Endothelial cell of umbilical vein (primary cell): Measurements from ENCODE around the gene ABCD3. TPM values are rescaled to one million over a fixed set of nuclear protein-coding genes. Genes with fewer than 3 reads are reported as not detected.

Experiments used
- BruUV-seq: library from RNA; stranded (reverse); fragments of 400-500 nt; replicated peaks from 2 replicates; lab custom pipeline; 2021; lab: Mats Ljungman, UMichigan
- CTCF ChIA-PET: fragments of 300-600, 350-600 bp; sonication (Branson Sonifier 250); formaldehyde crosslinking; loops from one replicate; lab custom pipeline; 2021; ENCODE audit warnings: antibody characterized with exemption, inconsistent platforms; lab: Charles Lee
- POLR2A ChIA-PET: fragments of 300-600, 350-600 bp; sonication (Branson Sonifier 250); formaldehyde crosslinking; loops from one replicate; lab custom pipeline; 2021; ENCODE audit warnings: antibody characterized with exemption, inconsistent platforms; lab: Charles Lee
- DNase-seq: peaks from one replicate; pipeline ENCODE4 v3.0.0-alpha.2; 2011; ENCODE audit warnings: low read depth, low spot score
- FAIRE-seq: peaks from 2 replicates; lab custom pipeline; 2011; peaks lifted over from hg19 to GRCh38; lab: Jason Lieb, UNC
- H2AFZ ChIP-seq: 2 replicates; pipeline ENCODE4 v1.6.0; 2012; ENCODE audit warnings: low read depth, low read length, control low read depth, inconsistent platforms
- H3K27ac ChIP-seq: 2 replicates; pipeline ENCODE4 v1.5.1; 2011; ENCODE audit warnings: low read depth, mild to moderate bottlenecking, control low read depth, low read length, moderate library complexity; ENCODE audit not compliant: insufficient read depth
- H3K27me3 ChIP-seq, 2 experiments: 2 replicates each; pipeline versions ENCODE4 v1.6.0 to v1.6.1; 2011; ENCODE audit warnings: low read length in 2 of 2, mixed read lengths in 1 of 2; ENCODE audit not compliant: control insufficient read depth in 2 of 2, insufficient read depth in 2 of 2
- H3K36me3 ChIP-seq, 2 experiments: 2 replicates in 1 of 2; 3 replicates in 1 of 2; pipeline ENCODE4 v1.5.1; 2011; ENCODE audit warnings: low read length in 2 of 2, mild to moderate bottlenecking in 1 of 2, moderate library complexity in 1 of 2; ENCODE audit not compliant: control insufficient read depth in 2 of 2, insufficient read depth in 2 of 2; ENCODE audit errors: extremely low read depth in 1 of 2
- H3K4me1 ChIP-seq: 3 replicates; pipeline ENCODE4 v1.5.1; 2011; ENCODE audit warnings: mild to moderate bottlenecking, low read length; ENCODE audit not compliant: control insufficient read depth, insufficient read depth; ENCODE audit errors: extremely low read depth
- H3K4me2 ChIP-seq: 2 replicates; pipeline ENCODE4 v1.6.1; 2011; ENCODE audit warnings: low read length, control low read depth, mixed read lengths; ENCODE audit not compliant: insufficient read depth
- H3K4me3 ChIP-seq, 3 experiments: fragments of 200-600 bp in 1 of 3; sonication (generic), shearing (Covaris generic) in 1 of 3; replicated peaks in 1 of 3; 2 replicates each; pipeline ENCODE4 v1.5.1; 2011 to 2016; ENCODE audit warnings: control low read depth in 3 of 3, low read length in 3 of 3, mild to moderate bottlenecking in 2 of 3, inconsistent platforms in 1 of 3, low read depth in 1 of 3, moderate library complexity in 1 of 3; ENCODE audit not compliant: insufficient read depth in 1 of 3
- H3K79me2 ChIP-seq: 2 replicates; pipeline ENCODE4 v1.6.0; 2012; ENCODE audit warnings: low read length, inconsistent platforms; ENCODE audit not compliant: control insufficient read depth, insufficient read depth
- H3K9ac ChIP-seq: replicated peaks from 2 replicates; pipeline ENCODE3; 2011; ENCODE audit warnings: low read length, control low read depth; ENCODE audit not compliant: insufficient read depth; ENCODE audit errors: extremely low read depth
- H3K9me1 ChIP-seq: replicated peaks from 3 replicates; pipeline ENCODE4 v1.6.0; 2011; ENCODE audit warnings: mild to moderate bottlenecking, low read length; ENCODE audit not compliant: control insufficient read depth, insufficient read depth; ENCODE audit errors: extremely low read depth
- H3K9me3 ChIP-seq: replicated peaks from 2 replicates; pipeline ENCODE4 v1.5.1; 2012; ENCODE audit warnings: low read length, inconsistent platforms; ENCODE audit not compliant: control insufficient read depth, insufficient read depth
- H4K20me1 ChIP-seq: replicated peaks from 2 replicates; pipeline ENCODE3; 2011; ENCODE audit warnings: mild to moderate bottlenecking, low read length; ENCODE audit not compliant: control insufficient read depth, insufficient read depth; ENCODE audit errors: extremely low read depth
- CTCF ChIP-seq, 2 donors: IDR thresholded peaks; 1 replicate in 1 of 2; 2 replicates in 1 of 2; pipeline ENCODE4 v1.5.1; 2011; ENCODE audit warnings: low read length in 2 of 2, mild to moderate bottlenecking in 2 of 2, moderate library complexity in 2 of 2, control low read depth in 1 of 2, inconsistent platforms in 1 of 2, low read depth in 1 of 2; ENCODE audit not compliant: insufficient read depth in 1 of 2; ENCODE audit errors: extremely low read depth in 1 of 2
- EZH2 ChIP-seq: IDR thresholded peaks from 2 replicates; pipeline ENCODE4 v1.6.1; 2012; ENCODE audit warnings: borderline replicate concordance, low read depth, mild to moderate bottlenecking, moderate library complexity, low read length, inconsistent platforms; ENCODE audit not compliant: severe bottlenecking
- FOS ChIP-seq: IDR thresholded peaks from 2 replicates; pipeline ENCODE4 v1.6.1; 2011; ENCODE audit warnings: mild to moderate bottlenecking, low read length, moderate library complexity, borderline replicate concordance; ENCODE audit not compliant: insufficient read depth
- GATA2 ChIP-seq: IDR thresholded peaks from 2 replicates; pipeline ENCODE4 v1.7.0; 2011; ENCODE audit warnings: low read depth, mild to moderate bottlenecking, moderate library complexity, mixed read lengths, low read length; ENCODE audit not compliant: insufficient read length, insufficient read depth
- JUN ChIP-seq: IDR thresholded peaks from 2 replicates; pipeline ENCODE4 v1.6.1; 2011; ENCODE audit warnings: borderline replicate concordance, low read depth; ENCODE audit not compliant: insufficient read length, insufficient read depth
- MAX ChIP-seq: IDR thresholded peaks from 2 replicates; pipeline ENCODE4 v1.6.1; 2011; ENCODE audit not compliant: insufficient read depth, insufficient read length
- MYC ChIP-seq: IDR thresholded peaks from one replicate; pipeline ENCODE4 v1.6.1; 2011; ENCODE audit warnings: mild to moderate bottlenecking, low read depth, low read length
- POLR2A ChIP-seq: IDR thresholded peaks from 2 replicates; pipeline ENCODE4 v1.6.1; 2012; ENCODE audit warnings: low read depth, mild to moderate bottlenecking, control low read depth, low read length
- POLR2AphosphoS5 ChIP-seq: IDR thresholded peaks from 2 replicates; pipeline ENCODE4 v1.6.1; 2012; ENCODE audit warnings: low read depth, mild to moderate bottlenecking, control low read depth, low read length, moderate library complexity; ENCODE audit not compliant: insufficient read depth
- dilution Hi-C: fragments of 300-500 bp; cut with MboI; formaldehyde crosslinking; loops from one replicate; pipeline ENCODE4 v1.15.0; 2019; ENCODE audit warnings: low sequenced_read_pairs; ENCODE audit not compliant: extremely low pct_ligation_motif_present
- intact Hi-C: fragments of 100-400 bp; cut with micrococcal nuclease; formaldehyde crosslinking; loops from one replicate; pipeline ENCODE4 v1.10.0; 2022
- polyA plus RNA-seq, 4 experiments: library from polyadenylated mRNA; depleted of rRNA in 3 of 4; stranded (reverse) in 3 of 4; unstranded in 1 of 4; fragments of >200 nt; gene quantifications; 2 replicates each; pipeline versions ENCODE4 v1.2.1 to v1.2.3, GENCODE V29; 2011 to 2012; ENCODE audit warnings: missing spikeins in 1 of 4
- total RNA-seq: library from RNA; stranded (reverse); gene quantifications from 2 replicates; pipeline ENCODE4 v1.2.3, GENCODE V29; 2021

ABCD3 gene
- total and polyA plus RNA-seq, 2 donors (not counting 3 experiments of a cell fraction or from before 2014, with no cell fraction given) = 6.3 to 31.6 TPM

GRCh38 chr1:94438692-94439276 lies 20.6 kb downstream of the ABCD3 start:
- no peaks in the 10 kb centered on the region for H3K9me3 ChIP-seq
- H3K4me1 ChIP-seq = no peaks in the 10 kb centered on the region
- DNase-seq (no peak), FAIRE-seq (no peak)
- H3K79me2 ChIP-seq = peaks cover 5% of the 10 kb centered on the region
- H3K4me2 ChIP-seq = no peak overlapping the region
- BruUV-seq = no TSS peak
- H3K9me1 ChIP-seq = no peaks in the 10 kb centered on the region
- H3K36me3 ChIP-seq = no peaks in the 10 kb centered on the region
- intact Hi-C loops (no loop called here), dilution Hi-C loops (no loop called here)
- TF ChIP-seq MAX (no peak), GATA2 (no peak), POLR2AphosphoS5 (no peak), FOS (no peak), POLR2A (no peak), CTCF (IDR thresholded peaks at IDR 0.05; ENCODE audit: extremely low read depth in 1 of 2, insufficient read depth in 1 of 2, low read depth in 1 of 2, low read length in 2 of 2) (no peak), JUN (no peak), EZH2 (no peak), MYC (no peak)
- H3K4me3 ChIP-seq = no peak overlapping the region
- no peak overlapping the region for H2AFZ ChIP-seq
- no peak overlapping the region for H3K9ac ChIP-seq
- no peaks in the 10 kb centered on the region for H3K27me3 ChIP-seq
- POLR2A ChIA-PET = no interaction called here
- CTCF ChIA-PET = interaction anchor here (1.5 kb wide), 1 partner anchor 25 kb away, joined by 3 read pairs; no protein-coding TSS in a partner anchor
- H4K20me1 ChIP-seq = no peaks in the 10 kb centered on the region
- no peak overlapping the region for H3K27ac ChIP-seq
